ENCODE measurements around the gene FILIP1.

GRCh38 chr6:75286955-75287354 is 206.6 kb downstream of the FILIP1 start:
- no peak for TF ChIP-seq USF2 (IDR thresholded peaks at IDR 0.05; ENCODE audit: borderline replicate concordance, low read depth, low read length)
- TF ChIP-seq, protein P1, sequence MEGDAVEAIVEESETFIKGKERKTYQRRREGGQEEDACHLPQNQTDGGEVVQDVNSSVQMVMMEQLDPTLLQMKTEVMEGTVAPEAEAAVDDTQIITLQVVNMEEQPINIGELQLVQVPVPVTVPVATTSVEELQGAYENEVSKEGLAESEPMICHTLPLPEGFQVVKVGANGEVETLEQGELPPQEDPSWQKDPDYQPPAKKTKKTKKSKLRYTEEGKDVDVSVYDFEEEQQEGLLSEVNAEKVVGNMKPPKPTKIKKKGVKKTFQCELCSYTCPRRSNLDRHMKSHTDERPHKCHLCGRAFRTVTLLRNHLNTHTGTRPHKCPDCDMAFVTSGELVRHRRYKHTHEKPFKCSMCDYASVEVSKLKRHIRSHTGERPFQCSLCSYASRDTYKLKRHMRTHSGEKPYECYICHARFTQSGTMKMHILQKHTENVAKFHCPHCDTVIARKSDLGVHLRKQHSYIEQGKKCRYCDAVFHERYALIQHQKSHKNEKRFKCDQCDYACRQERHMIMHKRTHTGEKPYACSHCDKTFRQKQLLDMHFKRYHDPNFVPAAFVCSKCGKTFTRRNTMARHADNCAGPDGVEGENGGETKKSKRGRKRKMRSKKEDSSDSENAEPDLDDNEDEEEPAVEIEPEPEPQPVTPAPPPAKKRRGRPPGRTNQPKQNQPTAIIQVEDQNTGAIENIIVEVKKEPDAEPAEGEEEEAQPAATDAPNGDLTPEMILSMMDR (IDR thresholded peaks at IDR 0.05) = no peak
- TF ChIP-seq EZH2phosphoT487 (IDR thresholded peaks at IDR 0.05; ENCODE audit: borderline replicate concordance, low read depth) = no peak
- no peak for TF ChIP-seq YY1 (IDR thresholded peaks at IDR 0.05; ENCODE audit: low read depth)
